Activated effector memory CD4-positive, alpha-beta T cell treated with anti-CD3 and anti-CD28 coated beads, Interleukin-2, amount 50 U/mL, for 16 hours (primary cell): Measurements from ENCODE around the gene WFIKKN1.

Experiments used
- DNase-seq: peaks from one replicate; pipeline ENCODE4 v3.0.0-alpha.2; 2020

Gene WFIKKN1

DNA sequence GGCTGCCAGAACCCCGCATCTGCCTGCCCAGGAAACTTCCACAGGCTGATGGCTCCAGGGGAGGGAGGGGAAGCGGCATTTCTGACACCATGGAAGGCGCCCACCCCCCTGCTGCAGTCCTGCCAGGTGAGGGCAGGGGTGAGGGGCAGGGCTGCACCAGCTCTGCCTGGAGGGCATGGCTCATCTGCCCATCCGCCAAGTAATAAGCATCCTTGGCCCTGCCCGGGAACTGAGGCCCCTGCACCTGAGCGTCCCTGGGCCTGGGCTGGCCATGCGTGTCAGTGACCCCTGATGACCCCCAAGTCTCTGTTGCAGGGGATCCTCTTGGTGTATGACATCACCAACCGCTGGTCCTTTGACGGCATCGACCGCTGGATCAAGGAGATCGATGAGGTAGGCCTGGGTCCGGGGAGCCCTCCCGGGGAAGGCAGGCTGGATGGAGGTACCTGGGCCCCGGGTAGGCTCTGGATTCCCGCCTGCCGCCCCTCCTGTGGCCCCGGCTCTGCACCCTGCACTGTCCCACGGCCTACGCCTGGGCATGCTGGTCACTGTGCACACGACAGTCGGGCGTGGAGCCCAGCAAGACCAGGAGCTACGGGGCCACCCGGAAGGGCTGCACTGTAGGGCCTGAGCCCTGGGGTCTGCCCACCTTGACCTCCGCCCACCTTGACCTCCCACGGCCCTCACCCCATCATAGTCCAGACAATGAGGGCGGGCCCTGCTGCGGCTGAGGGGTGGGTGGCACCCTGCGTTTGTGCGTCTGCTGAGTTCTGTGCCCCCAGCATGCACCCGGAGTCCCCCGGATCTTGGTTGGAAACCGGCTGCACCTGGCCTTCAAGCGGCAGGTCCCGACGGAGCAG, 5.4 kb upstream of the WFIKKN1 start:
- DNase-seq: no peak

DNA sequence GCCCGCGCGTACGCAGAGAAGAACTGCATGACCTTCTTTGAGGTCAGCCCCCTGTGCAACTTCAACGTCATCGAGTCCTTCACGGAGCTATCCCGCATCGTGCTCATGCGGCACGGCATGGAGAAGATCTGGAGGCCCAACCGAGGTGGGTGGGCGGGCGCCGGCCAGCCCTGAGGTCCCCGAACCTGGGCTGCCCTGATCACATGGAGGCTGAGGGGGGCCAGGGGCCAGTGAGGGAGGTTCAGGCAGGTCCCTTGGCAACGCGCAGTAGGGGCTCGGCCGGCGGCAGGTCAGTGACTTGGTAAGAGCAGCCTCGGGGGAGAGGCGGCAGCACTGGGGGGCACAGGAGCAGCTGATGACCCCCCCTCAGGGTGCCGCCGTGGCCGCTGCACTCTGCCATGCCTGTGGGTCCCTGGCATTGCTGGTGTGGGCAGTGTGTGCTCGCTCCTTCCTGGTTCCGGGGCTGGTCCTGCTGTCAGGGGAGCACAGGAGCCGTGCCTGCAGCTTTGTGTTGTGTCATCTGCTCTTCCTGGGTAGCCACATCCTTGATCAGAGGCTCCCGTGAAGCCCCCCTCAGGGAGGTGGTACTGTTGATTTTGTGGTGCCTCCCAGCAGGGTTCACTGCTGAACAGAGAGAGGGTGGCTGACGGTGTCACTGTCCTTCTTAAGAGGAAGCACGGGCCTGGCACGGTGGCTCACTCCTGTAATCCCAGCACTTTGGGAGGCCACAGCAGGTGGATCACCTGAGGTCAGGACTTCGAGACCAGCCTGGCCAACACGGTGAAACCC, 4.6 kb upstream of the WFIKKN1 start:
- no peak for DNase-seq

- no peak for DNase-seq
Measured at GRCh38 chr16:626787-627453, 3.9 kb upstream of the WFIKKN1 start.

DNA sequence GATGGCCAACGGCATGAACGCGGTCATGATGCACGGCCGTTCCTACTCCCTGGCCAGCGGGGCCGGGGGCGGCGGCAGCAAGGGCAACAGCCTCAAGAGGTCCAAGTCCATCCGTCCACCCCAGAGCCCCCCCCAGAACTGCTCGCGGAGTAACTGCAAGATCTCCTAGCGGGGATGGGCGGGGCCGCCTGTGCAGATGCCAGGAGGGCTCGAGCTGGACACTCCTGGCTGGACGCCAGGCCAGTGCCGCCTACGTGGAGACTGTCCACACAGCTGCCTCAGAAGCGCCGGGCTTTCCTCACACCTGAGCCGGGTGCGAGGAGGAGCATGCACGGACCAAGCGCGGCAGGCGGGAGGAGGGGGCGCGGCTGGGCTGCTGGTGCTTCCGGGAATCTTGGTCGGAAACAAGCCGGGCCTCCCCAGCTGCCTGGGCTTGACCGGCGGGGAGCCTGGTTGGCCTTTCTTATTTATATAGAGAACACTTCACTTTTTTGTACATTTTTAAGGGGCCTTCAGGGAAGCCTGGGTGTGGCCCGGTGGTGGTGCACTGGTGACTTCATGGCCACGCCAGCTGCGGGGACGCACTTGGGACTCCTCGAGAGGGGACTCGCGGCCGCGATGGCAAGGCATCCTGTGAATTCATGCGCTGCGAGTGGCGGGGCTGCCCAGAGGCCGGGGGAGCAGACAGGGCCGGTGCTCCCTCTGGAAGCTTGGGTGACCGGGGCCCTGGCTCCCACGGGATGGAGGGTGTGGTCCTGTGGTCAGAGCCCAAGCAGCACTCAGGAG, 3.1 kb upstream of the WFIKKN1 start:
- DNase-seq: no peak

DNA sequence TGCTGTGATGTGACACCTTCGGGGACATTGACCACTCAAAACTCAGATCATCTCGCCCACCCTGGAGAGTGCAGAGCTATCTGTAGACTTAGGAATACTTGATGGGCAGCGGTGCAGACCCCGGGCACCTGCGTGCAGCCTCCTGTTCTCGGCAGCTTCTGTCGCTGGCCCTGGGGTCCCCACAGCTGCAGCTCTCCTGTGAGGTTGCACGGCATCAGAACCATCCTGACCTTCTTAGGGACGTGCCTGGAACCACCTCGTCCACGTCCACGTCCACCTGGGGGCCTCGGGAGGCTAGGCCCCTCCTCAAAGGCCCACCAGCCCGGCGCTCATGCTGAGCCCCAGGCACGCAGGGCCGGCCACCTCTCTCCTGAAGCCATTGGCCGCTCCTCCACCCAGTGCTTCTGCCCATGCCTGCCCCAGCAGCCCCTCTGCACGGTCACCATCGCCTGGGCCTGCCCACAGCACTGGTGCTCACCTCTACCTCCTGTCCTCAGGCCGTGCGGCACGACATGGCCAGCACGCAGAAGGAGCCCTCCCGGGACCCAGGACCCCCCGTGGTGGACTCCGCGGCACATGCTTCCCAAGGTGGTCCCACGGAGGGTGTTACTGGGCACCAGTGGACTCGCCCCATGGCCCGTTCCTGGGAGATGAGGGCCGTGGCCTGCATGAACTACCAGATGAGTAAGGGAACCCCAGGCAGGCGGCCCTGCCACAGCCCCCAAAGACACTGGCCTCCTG, 2.3 kb upstream of the WFIKKN1 start:
- DNase-seq: no peak

- no peak for DNase-seq
Measured at GRCh38 chr16:629185-629832, 1.5 kb upstream of the WFIKKN1 start.

DNA sequence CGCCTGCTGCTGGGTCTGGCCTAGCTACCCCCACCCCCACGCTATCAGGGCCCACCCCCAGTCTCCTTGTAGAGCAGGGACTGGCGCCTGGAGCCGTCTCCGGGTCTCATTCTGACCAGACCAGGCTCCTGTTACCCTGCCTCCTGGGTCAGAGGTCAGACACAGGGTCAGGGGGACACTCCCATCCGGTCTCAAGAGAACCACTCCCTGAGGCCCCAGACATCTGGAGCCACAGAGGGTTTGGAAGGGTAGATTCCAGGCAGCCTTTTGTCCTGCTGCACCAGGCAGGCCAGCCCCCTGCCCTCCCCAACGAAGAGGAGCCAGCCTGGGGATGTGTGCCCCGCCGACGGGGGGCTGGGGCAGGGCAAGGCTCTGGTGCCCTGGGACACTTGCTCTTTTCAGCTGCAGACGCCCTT, 944 bp upstream of the WFIKKN1 start:
- DNase-seq: no peak

- no peak for DNase-seq
Measured at GRCh38 chr16:630249-630814, 453 bp upstream of the WFIKKN1 start.

DNA sequence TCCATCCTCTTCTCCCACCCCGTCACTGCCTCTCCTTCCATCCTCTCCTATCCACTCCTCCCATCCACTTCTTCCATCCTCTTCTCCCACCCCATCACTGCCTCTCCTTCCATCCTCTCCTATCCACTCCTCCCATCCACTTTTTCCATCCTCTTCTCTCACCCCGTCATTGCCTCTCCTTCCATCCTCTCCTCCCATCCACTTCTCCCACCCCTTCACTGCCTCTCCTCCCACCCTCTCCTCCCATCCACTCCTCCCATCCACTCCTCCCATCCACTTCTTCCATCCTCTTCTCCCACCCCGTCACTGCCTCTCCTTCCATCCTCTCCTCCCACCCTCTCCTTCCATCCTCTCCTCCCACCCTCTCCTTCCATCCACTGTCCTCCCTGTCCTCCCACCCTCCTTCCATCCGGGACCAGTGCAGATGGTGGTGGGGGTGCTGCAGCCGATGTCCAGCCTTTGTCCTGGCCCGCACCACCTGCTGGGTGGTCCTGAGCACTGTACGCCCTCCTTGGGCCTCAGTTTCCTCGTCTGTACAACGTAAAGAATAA, 1.1 kb downstream of the WFIKKN1 start:
- DNase-seq: no peak

GRCh38 chr16:632486-633335, 1.9 kb downstream of the WFIKKN1 start:
- no peak for DNase-seq

DNA sequence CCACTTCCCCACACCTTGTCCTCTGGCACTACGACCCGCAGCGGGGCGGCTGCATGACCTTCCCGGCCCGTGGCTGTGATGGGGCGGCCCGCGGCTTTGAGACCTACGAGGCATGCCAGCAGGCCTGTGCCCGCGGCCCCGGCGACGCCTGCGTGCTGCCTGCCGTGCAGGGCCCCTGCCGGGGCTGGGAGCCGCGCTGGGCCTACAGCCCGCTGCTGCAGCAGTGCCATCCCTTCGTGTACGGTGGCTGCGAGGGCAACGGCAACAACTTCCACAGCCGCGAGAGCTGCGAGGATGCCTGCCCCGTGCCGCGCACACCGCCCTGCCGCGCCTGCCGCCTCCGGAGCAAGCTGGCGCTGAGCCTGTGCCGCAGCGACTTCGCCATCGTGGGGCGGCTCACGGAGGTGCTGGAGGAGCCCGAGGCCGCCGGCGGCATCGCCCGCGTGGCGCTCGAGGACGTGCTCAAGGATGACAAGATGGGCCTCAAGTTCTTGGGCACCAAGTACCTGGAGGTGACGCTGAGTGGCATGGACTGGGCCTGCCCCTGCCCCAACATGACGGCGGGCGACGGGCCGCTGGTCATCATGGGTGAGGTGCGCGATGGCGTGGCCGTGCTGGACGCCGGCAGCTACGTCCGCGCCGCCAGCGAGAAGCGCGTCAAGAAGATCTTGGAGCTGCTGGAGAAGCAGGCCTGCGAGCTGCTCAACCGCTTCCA, 2.7 kb downstream of the WFIKKN1 start:
- DNase-seq: no peak

DNA sequence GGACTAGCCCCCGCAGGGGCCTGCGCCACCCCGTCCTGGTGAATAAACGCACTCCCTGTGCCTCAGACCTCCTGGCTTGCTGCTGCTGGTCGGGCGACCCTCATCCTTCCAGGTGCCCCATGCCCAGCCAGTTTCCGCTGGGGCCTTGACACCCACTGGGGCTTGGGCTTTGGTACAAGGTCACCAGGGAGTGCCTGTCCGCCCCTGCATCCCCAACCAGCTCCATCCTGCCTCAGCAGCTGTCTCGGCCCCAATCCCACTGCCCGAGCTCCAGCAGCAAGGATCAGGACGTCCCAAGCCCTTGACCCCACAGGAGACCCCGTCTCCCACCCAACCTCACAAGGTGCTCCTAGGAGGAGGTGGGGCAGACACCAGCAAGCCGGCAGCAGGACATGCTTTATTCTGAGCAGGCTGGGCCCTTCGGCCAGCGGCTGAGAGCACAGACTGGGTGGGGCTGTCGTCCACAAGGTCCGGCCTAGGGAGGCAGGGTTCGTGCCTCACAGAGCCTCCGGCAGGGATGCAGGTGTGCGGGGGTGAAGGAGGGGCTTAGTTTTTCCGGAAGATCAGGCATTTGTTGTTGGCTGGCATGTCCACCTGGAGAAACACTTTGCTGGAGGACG, 3.4 kb downstream of the WFIKKN1 start:
- DNase-seq: no peak

- no peak for DNase-seq
Measured at GRCh38 chr16:634996-635395, 4.2 kb downstream of the WFIKKN1 start.

- no peak for DNase-seq
Measured at GRCh38 chr16:635573-636205, 4.9 kb downstream of the WFIKKN1 start.

- DNase-seq: peak; percentile 97
Measured at GRCh38 chr16:636206-637080, 5.7 kb downstream of the WFIKKN1 start, which contains the start of gene METTL26. TSS of gene METTL26 (minus strand) at chr16:636305. CDS start at chr16:636290, 15 bp downstream.

- peak; percentile 93 for DNase-seq
Measured at GRCh38 chr16:637081-638018, 6.6 kb downstream of the WFIKKN1 start.
